HG03108 (cell line): Measurements from ENCODE around the gene MTUS2.

ENCODE experiments used
- ATAC-seq: cut with Tn5 transposase; IDR thresholded peaks from one replicate; pipeline ENCODE4 v1.9.1; 2021; ENCODE audit warnings: moderate library complexity; ENCODE audit not compliant: unreplicated experiment

MTUS2 gene

GRCh38 chr13:29021717-29022116 is 201.6 kb downstream of the MTUS2 start:
- no peak for ATAC-seq

DNA sequence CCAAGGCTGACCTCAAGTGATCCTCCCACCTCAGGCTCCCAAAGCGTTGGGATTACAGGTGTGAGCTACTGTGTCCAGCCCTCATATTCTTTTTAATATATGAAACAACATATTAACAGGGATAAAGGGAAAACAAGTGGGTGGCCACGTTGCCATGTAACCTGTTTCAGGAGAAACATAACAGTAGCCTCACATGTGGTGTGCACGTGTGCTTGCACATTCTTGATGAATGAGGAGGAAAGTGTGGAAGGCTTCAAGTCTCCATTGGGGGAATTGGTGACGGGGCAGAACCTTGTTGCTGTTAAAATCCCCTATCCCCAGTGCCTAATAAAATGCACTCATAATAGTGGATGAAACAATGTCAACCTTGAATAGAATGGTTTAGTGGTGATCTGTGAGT is 202.3 kb downstream of the MTUS2 start:
- ATAC-seq: no peak

GRCh38 chr13:29022968-29023367 is 202.8 kb downstream of the MTUS2 start:
- no peak for ATAC-seq

GRCh38 chr13:29024783-29025182 is 204.6 kb downstream of the MTUS2 start:
- ATAC-seq: no peak

GRCh38 chr13:29028868-29029267 is 208.7 kb downstream of the MTUS2 start:
- ATAC-seq: no peak

- no peak for ATAC-seq
These were observed 218.6 kb downstream of the MTUS2 start for GRCh38 chr13:29038700-29039099.

- ATAC-seq: no peak
These were observed 219.1 kb downstream of the MTUS2 start for GRCh38 chr13:29039212-29039611.

GRCh38 chr13:29046588-29046987 is 226.4 kb downstream of the MTUS2 start:
- ATAC-seq: no peak

DNA sequence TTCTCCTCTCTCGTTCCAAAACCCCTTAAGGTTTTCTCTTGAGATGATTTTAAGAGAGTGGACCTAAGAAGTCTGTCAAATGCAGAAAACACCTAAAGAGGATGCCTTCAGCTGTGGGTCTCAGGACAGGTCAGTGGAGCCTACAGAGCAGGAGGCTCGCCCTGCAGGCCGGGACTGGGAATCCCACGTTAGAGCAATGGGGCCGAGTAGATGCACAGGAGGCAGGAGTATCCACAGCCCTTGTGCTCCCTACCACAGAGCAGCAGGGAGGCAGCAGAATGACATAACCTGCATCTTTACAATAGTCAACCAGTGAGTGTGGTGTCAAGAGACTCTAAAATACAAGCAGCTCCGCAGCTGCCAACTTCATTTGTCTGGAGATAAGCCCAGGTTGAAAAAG is 229.4 kb downstream of the MTUS2 start:
- ATAC-seq: no peak

- no peak for ATAC-seq
These were observed 230.6 kb downstream of the MTUS2 start for GRCh38 chr13:29050719-29051118.

DNA sequence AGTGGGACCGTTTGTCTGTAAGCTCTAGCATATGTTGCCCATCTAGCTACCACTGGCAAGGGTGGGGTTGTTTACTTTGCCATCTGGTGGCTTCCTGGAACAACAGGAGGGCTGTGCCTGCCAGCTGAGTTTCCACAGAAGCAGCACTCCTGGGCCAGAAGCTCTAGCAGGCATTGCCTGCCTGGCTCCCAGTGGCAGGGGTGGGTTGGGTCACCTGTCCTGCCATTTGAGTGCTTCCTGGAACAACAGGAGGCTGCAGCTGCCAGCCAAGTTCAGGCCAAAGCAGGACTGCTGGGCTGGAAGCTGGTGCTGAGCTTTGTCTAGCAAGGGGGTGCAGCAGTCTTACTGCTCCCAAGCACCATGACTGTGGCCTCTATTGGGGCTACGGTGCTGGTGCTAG is 239.7 kb downstream of the MTUS2 start:
- ATAC-seq: no peak

DNA sequence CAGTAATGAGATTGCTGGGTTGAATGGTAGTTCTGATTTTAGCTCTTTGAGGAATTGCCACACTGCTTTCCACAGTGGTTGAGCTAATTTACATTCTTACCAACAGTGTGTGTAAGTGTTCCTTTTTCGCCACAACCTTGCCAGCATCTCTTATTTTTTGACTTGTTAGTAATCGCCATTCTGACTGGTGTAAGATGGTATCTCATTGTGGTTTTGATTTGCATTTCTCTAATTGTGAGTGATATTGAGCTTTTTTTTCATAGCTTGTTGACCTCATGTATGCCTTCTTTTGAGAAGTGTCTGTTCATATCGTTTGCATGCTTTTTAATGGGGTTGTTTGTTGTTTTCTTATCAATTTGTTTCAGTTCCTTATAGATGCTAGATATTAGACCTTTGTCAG is 245.0 kb downstream of the MTUS2 start:
- ATAC-seq: no peak

- no peak for ATAC-seq
These were observed 247.3 kb downstream of the MTUS2 start for GRCh38 chr13:29067306-29067945.

- ATAC-seq: no peak
These were observed 253.6 kb downstream of the MTUS2 start for GRCh38 chr13:29073755-29074154.

- ATAC-seq: no peak
These were observed 257.1 kb downstream of the MTUS2 start for GRCh38 chr13:29077051-29077813.

GRCh38 chr13:29081036-29081435 is 260.9 kb downstream of the MTUS2 start:
- ATAC-seq: peak; percentile 76

DNA sequence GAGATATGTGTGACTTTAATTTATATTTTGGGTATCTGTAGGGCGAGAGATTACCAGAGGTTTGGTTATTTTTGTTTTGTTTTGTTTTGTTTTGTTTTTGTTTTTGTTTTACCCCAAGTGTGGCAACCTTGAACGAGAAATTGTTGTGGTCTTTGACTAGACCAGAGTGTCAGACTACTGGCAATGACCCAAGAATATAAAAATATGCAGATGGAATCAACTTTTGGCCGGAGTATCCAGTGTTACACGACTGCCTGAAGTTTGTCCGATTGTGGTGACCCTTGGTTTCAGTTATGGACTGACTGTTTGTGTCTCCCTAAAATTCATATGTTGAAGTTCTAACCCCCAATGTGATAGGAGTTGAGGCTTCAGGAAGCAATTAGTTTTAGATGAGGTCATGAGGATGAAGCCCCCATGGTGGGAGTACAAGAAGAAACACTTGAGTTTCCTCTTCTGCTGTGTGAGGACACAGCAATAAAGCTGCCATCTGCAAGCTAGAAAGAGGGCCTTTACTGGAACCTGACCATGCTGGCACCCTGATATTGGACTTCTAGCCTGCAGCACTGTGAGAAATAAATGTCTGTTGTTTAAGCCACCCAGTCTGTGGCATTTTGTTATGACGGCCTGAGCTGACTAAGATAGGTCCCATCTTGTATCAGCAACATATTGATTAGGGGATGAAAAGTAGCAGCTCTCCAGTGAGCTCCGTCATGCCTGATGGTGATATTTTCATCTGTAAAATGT is 261.7 kb downstream of the MTUS2 start:
- ATAC-seq: no peak

DNA sequence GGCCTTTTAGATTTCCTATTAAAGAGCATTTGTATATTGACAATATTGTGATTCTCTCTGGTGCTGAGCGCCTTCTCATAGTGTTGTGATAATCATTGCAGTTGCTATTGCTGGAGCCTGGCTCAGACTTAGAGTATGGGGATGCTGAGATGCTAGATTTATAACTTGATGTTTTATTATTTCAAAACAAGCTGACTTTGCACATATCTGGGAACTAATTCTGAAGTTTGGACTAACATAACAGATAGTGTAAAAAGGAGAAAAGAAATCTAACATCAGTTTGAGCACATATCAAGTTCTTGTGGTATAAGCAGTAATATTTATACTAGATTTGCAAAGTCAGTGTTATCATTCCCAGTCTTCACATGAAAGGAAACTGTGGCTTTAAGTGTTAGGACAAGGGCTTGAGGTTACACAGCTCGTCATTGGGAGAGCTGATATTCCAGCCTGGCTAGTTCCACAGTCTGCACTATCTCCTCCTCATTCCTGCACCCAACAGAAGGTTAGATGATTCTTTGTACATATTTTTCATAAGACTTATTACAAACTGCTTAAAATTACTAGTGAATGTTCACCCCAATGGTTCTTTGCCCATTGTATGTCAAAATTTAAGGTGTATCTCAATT is 279.8 kb downstream of the MTUS2 start:
- no peak for ATAC-seq

- ATAC-seq: no peak
These were observed 280.6 kb downstream of the MTUS2 start for GRCh38 chr13:29100758-29101157.

GRCh38 chr13:29101409-29101808 is 281.3 kb downstream of the MTUS2 start:
- no peak for ATAC-seq

DNA sequence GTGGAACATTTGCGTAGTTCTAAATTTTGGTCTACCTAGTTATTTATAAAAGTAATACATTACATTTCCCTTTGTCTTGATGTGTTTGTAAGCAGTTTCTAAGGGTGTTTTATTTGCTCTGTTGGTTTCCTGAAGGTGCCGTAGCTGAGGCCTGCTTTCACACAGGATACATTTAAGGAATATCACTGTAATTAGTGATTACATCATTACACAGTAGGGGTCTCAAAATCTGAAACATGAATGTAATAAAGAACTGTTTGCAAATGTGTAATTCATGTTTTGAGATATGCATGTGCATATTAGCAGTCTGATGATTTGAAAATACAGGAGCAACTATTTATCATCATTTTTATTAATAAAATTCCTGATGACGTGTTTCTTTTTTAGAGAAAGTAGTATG is 281.8 kb downstream of the MTUS2 start:
- ATAC-seq: no peak
